Ovary (tissue), 3 donors: ENCODE measurements around the gene ADCY5.

Source experiments
- CTCF ChIP-seq, 3 donors: fragments of 450-650 bp in 2 of 3; fragments of 200-600 bp in 1 of 3; IDR thresholded peaks; one replicate each; pipeline versions ENCODE4 v1.5.1 to v1.8.0; 2016 to 2022; ENCODE audit warnings: antibody characterized with exemption in 3 of 3, mild to moderate bottlenecking in 1 of 3
- POLR2A ChIP-seq: fragments of 450-650 bp; IDR thresholded peaks from one replicate; pipeline ENCODE4 v1.6.1; 2017; ENCODE audit warnings: antibody characterized with exemption, mild to moderate bottlenecking, moderate library complexity
- donor health status: DM: no; HTN: no; CAD: no.

- no peak for TF ChIP-seq CTCF (IDR thresholded peaks at IDR 0.05)
- TF ChIP-seq POLR2A, result no peak
Measured at GRCh38 chr3:123262226-123262625, 186.7 kb downstream of the ADCY5 start.
